NCI-H69 (cell line): ENCODE results near the gene LUZP2.

Source experiments
- DNase-seq: peaks from one replicate; lab custom pipeline; 2025; lab: John Stamatoyannopoulos, UW

Gene LUZP2

GRCh38 chr11:24635588-24636290 lies 138.9 kb downstream of the LUZP2 start:
- no peak for DNase-seq

- DNase-seq = no peak
Observed at GRCh38 chr11:24636291-24636629, 139.4 kb downstream of the LUZP2 start.

- DNase-seq = no peak
Observed at GRCh38 chr11:24637520-24637919, 140.7 kb downstream of the LUZP2 start.

- DNase-seq = no peak
Observed at GRCh38 chr11:24642648-24643047, 145.8 kb downstream of the LUZP2 start.

- DNase-seq = no peak
Observed at GRCh38 chr11:24645563-24645962, 148.7 kb downstream of the LUZP2 start.

- no peak for DNase-seq
Observed at GRCh38 chr11:24651873-24652272, 155.0 kb downstream of the LUZP2 start.

- DNase-seq = no peak
Observed at GRCh38 chr11:24653901-24654300, 157.0 kb downstream of the LUZP2 start.

DNA sequence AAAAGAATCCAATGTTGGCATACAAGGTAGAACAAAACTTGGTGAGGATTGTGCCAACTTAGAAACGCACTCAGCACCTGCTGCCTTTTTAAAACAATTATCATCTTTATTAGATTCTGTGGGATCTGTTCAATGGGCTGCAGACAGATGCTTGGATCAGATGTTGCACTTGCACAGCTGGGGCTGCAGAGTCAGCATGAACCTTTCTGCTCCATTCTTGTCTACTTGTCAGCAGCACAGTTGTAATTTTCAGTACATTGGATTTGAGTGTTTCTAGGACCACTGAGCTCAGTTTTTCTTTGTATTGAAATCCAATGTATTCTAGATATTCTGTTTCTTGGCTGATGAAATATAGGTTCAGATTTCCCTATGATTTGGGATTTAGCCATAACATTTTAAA lies 164.5 kb downstream of the LUZP2 start:
- peak; percentile 59 for DNase-seq

- DNase-seq = no peak
Observed at GRCh38 chr11:24664399-24664798, 167.5 kb downstream of the LUZP2 start.

GRCh38 chr11:24667353-24667968 lies 170.6 kb downstream of the LUZP2 start:
- DNase-seq = no peak

GRCh38 chr11:24678703-24679348 lies 182.0 kb downstream of the LUZP2 start:
- DNase-seq = no peak

GRCh38 chr11:24679821-24680351 lies 183.0 kb downstream of the LUZP2 start:
- DNase-seq = no peak

DNA sequence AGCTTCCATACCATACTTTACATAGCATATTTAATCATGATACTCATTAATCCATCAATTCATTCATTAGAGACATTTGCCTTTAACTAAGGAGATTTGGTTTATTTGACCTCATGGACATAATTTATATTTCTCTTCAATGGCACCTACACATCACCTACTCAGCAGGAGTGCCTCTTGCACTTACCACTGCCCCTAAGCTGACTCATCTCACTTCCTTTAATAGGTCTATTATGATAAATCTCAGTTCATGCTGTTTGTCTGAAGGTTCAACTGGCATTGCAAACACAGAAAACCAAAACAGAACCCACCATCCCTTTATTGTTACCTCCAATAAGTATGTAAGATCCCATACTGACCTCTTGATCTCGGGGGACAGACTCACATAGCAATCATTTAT lies 186.7 kb downstream of the LUZP2 start:
- DNase-seq = peak; percentile 63

GRCh38 chr11:24685821-24686220 lies 189.0 kb downstream of the LUZP2 start:
- DNase-seq = no peak

DNA sequence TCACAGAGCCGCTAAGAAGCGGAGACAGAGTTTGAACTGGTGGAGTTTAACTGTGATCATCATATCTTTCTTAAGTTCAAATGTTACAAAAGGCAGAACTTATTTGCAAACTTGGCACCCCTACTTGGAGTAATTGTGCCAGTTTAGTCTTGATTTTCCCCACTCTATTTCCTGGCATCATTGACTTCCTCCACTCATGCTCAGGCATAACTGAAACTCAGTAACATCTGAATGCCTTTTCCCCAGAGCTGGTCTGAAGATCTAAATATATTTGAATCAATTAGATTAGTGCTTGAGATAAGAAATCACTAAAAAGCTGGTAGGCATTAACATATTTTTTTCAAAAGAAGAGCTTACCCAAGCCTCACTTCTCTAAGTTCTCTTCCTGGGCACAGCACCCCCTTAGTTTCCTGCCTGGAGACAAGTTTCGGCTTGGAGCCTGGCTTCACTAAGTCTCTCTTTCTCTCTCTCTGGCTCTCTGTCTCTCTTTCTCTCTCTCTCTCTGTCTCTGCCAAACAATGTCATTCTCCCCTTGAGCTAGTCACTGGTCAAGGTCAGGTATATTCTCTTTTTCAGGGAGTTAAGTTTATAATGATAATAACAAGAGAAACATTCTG lies 190.8 kb downstream of the LUZP2 start:
- DNase-seq = no peak

DNA sequence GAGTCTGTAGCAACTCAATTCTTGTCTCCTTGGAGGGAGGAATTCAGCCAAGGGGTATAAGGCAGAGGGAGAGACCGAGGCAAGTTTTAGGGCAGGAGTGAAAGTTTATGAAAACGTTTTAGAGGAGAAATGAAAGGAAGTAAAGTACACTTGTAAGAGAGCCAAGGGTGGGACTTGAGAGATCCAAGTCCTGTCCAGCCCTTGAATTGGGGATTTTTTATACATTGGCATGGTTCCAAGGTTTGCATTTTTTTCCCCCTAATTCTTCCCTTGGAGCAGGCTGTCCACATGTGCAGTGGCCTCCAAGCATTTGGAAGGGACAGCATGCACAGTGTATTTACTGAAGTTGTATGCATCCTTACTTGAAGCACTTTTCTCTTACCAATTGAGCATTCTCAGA lies 192.1 kb downstream of the LUZP2 start:
- peak; percentile 27 for DNase-seq

GRCh38 chr11:24697522-24698111 lies 200.8 kb downstream of the LUZP2 start:
- no peak for DNase-seq

DNA sequence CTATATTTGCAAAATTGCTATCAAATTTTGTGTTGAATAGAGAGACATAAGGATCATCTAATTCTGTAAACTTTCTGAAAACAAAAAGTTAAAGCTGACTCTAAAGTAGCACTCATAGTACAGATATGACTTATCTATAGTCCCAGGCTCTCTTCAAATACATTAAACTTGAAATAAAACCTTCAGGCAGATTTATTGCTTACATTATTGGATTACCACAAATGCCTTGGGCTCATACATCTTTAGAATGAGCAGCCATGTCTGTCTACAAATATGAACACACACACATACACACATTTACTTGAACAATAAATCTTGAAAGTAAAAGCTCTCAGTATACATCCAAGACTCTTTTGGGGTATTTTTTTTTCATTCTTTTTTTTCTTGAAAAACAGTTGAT lies 207.9 kb downstream of the LUZP2 start:
- DNase-seq = peak; percentile 24

DNA sequence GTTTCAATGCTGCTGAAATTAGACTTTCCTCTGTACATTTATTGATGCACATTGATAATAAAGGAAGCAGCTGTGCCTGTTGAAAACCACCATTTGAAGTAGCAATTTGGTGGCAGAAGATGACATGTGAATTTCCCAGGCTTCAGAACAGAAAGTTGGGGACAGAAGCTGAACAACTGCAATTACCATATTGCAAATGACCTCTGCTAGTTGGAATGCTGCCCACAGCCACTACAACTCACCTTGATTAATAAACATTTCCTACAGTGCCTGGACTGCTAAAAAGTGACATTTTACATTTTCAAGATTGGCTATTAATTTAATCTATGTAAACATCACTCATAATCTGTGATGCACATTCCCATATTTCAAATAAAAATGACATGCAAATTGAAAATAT lies 208.6 kb downstream of the LUZP2 start:
- peak; percentile 39 for DNase-seq

DNA sequence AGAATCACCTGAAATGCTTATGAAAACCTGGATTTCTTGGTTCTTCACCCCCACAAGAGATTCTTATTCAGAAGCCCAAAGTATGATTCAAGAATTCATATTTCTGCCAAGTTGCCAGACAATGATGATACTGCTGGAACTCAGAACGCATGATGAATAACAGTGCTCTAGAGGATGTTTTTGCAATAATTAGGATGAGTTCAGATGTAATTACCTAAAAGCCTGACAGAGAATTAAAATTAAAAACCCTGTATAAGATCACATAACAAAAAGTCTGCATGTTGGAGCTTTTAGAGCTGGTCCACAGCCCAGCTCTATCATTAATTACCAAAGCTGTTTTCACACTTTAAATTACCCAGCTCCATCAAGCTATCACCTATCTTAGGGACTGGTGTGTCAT lies 211.8 kb downstream of the LUZP2 start:
- no peak for DNase-seq

DNA sequence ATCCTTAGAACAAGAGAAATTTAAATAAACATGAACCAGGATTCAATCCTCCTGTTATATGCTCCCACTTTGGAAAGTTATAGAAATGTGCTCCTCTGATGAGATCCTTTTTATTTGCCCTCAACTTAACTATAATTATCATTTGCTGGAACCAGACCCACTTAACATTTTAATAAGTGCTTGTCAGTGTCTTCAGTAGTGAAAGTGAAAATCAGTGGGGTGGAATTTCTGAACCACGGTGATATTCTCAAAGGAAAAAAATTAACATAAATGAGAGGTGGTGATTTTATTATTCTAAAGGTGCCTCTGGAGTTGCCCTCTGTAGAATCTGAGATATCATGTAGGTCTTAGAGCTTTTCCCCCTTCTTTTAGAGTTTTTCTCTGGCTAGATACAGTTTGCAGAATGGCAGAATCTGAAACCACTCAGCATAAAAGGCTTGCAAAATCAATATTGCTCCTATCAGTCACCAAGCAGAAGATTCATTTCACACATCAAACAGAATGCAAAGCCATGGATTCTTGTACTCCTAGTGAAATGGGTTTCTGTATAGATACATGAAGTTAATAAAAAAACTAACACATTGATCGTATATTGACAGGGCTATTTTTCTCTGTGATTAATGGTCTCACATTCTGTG lies 213.2 kb downstream of the LUZP2 start:
- DNase-seq = peak; percentile 15

GRCh38 chr11:24714601-24715000 lies 217.7 kb downstream of the LUZP2 start:
- DNase-seq = no peak
